Astrocyte of the hippocampus (primary cell): Measurements from ENCODE around the gene FLNC.
A peak's percentile ranks its signal among the peaks of the same experiment; 100 is the strongest.

Experiments
- DNase-seq: peaks from one replicate; pipeline ENCODE4 v3.0.0; 2011; ENCODE audit warnings: low read depth, low spot score

The FLNC gene

DNA sequence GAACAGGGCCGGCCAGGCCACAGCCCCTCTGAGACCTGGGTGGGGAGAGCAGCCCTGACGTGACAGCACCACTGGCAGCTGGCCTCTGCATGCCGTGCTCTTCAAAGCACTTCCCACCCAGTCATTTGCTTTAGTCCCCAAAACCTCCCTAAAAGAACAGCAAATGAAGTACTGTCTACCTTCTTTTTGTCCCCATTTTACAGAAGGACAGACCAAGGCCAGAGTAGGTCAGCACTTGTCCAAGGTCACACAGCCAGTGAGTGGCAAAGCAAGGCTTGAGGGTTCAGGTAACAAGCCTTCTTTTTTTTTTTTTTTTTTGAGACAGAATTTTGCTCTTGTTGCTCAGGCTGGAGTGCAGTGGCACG is 47.5 kb downstream of the FLNC start:
- DNase-seq: no peak

DNA sequence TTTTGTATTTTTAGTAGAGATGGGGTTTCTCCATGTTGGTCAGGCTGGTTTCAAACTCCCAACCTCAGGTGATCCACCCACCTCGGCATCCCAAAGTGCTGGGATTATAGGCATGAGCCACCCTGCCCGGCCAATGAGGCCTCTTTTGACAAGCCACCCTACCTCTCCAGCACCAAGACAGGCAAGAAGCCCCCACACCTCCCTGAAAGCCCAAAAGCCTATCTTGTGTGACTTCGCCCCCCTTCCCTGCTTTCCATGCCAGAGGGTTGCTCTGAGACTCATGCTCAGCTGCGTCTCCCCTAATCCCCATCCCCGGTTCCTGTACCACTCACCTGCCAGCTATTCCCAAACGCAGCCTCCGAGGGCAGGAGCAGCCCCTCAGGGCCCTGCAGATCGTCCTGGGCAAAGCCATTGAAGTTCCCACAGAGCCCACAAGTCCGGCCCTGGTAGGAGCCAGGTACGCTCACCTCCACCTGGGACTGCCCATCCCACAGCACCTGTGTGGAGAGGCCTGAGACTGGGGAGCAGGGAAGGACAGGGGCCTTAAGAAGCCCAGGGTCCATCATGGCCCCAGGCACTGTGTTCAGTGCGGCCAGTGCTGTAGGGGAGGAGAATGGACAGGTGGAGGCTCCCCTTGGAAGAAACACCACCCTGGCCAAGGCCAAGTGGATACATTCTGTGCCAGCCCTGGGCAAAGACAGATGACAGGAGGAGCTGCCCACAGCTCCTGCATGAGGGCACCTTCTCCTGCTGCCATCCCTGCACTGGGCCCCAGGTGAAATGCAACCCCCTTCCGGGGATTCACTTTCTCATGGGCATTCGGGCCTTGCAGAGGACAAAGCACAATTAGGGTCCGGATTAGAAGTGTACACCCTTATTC is 48.3 kb downstream of the FLNC start:
- no peak for DNase-seq

DNA sequence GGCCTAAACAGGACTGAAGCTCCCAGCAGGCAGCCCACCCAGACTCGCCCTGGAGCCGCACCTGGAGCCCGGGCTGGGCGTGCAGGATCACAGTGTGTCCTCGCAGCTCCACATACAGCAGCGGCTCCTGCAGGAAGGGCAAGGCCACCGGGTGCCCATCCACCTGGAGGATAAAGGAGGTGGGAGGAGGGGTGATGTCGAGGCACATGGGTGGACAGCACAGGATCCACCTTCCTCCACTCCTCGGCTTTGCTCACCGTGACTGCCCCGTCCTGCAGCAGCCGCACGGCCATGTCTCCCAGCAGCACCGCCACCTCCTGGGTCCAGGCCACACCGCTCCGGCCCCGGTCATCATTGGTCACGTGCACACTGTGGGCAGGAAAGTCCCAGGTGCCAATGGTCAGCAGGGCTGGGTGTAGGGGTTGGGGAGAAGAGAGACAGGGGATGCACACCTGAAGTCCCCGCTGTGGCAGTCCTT is 49.3 kb downstream of the FLNC start:
- DNase-seq: no peak

DNA sequence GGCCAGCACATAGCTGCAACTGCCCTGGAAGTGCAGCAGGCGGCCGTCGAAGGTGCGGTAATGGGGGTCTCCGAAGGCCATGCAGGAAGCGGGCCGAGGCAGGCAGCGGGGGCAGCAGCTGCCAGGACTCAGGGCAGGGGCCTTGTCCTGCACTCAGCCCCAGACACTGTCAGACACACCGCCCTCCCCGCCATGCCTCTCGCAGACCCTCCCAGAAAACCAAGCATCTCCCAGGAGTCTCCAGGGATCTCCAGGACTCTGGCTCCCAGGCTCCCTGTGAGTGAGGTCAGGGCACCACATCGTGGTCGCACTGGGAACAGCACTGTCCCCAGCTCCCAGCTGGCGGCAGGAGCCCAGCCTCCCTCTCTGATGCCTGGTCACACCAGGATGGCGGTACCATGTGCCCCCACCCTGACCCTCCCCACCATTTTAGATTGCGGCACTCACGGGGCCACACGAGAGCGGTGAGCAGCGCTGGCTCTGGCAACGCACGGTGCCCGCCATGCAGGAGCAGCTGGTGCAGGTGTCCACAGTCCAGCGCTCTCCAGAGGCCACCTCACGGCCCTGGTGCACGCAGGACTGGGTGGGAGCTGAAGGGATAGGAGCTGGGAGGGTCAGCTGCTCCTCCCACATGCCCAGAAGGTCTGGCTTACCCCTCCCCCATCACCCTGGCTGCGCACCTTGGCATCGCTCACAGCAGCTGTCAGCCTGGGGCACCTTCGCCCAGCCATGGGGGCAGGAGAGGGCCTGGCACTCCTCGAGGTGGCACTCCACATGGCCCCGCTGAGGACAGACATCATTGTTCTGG is 49.9 kb downstream of the FLNC start:
- peak; percentile 87 for DNase-seq

DNA sequence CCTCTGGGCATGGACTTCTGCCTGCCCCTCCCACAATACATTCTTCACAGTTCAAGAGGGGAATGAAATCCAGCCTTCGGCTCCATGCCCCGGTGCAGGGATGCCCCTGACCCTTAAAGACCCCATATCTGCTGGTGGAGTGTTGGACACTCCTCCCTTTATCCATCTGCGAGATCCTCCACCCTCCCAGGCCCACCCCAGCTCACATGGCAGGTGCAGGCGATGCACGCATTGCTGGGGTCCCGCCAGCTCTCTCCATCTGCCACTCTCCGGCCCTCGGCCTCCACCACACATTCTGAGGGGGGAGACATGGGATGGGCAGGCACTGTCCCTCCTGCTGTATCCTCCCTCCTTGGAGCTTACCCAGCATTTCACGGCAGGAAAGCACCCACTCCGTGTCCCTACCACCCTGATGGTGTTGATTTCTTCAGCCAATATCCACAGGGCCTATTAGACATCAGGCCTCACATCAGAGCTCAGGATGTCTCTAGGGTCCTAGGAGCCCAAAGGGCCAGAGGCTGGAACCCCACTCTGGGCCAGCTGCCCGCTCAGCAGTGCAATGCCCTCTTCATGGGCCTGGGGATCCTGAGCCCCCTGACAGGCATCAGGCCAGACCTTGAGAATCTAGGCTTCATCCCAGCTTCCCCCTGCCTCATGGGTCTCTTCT is 50.7 kb downstream of the FLNC start:
- DNase-seq: no peak

DNA sequence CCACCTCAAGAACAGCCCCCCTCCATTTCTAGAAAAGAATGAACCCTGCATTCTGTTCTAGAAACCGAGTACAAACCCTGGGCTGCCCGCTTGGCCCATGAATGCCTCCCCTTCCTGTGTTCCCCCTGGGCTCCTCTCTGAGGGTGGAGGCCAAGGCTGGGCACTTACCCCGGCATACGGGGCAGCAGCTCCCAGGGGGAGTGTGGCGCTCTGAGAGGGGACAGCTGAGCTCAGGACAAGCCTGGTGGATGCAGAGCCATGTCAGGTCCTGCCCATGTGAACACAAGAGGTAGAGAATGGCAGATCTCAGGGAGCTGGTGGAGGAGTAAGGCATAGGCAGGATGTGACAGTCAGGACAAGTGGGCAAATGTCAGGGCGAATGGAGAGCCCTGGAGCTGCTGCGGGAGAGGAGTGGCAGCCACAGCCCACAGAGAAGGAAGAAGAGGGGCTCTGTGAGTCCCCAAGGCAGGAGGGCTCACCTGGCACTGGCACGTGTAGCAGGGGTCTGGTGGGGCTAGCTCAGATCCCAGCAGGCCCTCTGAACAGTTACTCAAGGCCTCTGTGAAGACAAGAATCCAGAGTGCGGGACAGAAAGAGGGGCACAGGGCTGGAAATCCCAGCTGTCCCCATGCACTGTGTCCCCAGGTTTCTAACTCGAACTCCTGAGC is 51.4 kb downstream of the FLNC start:
- DNase-seq: no peak

DNA sequence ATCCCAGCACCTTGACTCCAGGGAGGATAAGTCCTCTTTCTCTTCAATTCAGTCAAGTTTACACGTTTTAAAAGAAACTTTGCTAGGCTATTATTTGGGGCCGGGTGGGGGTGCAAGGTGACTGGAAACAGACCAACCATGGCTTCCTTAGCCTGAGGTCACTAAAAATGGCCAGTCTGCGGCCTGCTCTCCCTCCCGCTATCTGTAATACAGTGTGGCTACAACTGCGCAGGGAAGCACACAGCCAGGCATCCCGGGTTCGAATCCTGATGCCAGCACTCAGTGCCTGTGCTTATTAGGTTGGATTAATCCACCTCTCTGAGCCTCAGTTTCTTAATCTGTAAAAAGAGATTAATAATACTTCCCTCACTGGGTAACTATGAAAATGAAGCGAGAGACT is 51.9 kb downstream of the FLNC start:
- DNase-seq: no peak

DNA sequence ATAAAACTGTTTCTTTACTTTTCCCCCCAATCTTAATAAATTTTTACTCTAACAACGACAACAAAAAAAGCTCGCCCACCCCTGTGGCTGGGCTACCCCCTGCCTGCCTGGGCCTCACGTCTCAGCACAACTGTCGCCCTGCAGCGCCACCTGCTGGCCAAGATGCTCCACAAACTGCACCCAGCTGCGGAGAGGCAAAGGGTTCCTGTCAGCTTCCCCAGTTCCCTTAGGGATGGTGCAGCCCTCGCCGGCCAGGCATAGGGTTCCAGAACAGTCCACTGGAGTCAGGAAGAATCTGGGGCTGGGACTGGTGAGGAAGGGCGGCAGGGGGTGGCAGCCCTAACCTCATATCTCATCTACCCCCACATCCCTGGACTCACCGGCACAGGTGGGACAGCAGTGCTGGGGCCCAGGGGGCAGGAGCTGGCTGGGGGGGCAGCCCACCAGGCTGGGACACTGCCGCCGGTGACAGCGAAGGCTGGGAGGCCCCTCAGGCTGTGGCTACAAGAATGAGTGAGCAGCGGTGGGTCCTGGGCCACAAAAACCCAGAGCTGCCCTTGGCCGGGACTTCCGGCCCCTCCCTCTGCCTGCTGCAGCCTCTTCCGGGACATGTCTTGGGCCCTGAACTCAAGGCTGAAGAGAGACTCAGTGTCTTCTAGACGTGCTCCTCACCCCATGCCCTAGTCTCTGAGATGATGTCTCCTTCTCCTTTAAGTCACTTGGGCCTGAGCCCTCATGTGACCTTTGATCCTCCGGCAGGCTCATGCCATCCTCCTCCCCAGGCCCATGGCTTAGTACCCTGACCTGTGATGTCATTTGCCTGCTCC is 53.6 kb downstream of the FLNC start:
- DNase-seq: peak; percentile 86

DNA sequence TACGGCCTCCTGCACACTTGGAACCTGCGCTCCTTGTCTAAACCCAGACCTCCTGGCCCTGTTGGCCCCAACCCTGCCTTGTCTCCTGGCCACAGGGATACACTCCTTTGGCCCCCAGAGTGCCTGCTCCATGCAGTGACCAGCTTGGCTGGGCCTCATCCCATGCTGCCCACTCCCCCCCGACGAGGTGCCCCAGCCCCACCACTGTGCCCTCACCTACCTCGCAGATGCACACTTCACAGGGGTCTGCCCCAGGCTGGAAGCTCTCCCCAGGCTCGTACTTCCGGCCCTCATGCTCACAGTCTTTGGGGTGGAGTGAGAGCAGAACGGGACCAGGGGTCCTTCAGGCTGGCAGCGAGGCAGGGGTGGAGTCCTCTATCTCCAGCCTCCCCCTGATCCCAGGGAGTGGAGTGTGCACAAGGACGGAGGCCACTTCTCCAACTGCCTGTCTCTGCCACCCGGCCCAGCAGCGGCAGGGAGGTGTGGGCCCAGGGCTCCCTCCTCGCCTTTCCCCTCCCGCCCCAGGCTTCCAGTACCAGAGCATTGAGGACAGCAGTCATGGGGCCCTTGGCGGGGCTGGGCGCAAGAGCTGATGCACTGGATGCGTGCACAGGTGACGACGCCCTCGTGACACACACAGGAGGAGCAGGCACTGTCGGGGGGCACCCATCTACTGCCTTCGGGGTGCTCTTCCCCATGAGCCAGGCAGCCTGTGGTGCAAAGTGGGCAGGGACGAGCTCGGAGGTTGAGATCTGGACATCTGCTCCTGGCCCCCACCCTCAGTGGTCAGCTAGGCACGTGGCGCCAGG is 54.6 kb downstream of the FLNC start:
- no peak for DNase-seq

DNA sequence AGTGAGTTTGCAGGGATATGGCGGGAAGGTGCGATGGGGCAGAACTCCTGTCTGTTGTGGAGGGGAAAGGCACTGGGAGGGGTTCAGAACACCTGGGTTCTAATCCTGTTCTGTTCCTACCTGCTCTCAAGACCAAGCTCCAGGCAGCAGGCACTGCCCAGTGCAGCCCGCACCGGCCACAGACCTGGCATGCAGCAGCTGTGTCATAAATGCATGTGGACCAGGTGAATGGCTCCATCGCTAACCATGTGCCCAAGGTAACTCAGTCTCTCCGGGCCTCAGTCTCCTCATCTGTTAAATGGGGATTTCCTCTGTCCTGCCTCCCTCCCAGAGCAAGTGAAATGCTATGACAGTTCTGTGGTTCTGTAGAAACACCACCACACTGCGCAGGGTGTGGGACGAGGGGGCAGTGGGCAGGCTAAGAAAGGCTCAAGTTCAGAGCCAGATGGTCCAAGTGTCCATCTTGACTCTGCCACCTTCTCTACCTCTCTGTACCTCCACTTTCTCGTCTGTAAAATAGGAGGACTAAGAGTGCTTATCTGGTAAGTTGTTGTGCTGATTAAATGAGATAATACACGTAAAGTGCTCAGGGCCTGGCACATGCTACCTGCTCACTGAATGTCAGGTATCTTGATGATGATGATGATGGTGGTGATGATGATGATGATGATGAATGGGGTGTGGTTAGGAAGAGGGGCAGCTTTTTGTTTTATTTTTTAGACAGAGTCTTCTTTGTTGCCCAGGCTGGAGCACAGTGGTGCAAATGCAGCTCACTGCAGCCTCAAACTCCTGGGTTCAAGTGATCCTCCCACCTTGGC is 55.4 kb downstream of the FLNC start:
- no peak for DNase-seq

DNA sequence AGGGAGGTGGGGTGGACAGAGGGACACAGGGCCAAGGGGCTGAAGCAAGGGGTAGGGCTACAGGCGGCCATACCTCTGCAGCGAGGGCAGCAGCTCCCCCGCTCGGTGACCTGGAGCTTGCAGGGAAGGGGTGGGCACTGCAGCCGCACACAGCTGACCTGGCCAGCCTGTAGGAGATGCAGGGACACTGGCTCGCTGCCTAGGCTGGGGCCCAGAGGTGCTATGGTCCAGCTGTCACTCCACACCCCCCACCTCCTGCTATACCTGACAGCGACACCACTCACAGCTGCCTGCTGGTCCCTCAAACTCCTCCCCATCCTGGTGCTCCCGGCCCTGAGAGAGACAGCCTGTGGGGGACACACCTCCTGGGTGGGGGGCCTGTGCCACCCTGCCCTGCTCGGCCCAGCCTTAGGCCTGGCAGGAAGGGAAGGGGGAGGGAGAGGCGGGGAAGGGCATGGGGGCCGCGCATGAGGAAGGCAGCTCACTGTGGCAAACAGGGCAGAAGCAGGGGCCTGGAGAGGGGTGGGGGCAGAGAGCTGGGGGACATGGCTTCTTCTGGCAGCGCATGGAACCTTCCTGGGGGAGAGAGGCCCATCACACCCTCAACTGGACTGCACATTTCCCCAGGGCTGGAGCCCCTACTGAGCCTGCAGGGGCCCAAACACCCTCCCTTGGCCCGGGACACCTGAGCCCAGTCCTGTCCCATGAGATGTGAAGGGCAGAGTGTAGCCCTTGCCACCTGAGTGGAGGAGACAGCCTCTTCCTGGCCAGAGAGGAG is 56.4 kb downstream of the FLNC start:
- DNase-seq: no peak

DNA sequence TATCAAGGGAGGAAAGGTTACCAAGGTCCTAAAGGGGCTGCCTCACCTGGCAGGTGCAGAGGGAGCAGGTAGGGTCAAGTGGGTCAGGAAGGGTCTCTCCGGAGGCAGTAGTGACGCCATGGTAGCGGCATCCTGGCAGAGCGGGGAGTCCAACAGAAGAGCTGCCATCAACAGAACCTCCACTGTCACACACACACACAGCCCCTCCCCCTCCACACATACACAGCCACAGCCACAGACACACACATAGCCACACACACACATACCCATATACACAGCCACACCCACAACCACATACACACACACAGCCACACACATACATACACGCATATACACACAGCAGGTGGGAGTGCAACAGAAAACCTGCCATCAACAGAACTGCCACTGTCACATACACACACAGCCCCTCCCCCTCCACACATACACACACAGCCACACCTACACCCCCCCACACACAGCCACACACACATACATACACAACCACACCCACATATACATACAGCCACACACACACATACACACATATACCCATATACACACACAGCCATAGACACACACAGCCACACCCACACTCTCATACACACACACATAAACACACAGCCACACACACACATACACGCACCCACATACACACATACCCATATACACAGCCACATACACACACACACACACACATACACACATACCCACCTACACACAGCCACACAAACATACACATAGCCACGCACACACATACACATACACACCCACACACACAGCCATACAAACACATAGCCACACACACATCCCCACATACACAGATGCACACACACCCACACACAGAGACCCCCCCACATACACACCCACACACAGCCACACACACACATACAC is 57.2 kb downstream of the FLNC start:
- no peak for DNase-seq

DNA sequence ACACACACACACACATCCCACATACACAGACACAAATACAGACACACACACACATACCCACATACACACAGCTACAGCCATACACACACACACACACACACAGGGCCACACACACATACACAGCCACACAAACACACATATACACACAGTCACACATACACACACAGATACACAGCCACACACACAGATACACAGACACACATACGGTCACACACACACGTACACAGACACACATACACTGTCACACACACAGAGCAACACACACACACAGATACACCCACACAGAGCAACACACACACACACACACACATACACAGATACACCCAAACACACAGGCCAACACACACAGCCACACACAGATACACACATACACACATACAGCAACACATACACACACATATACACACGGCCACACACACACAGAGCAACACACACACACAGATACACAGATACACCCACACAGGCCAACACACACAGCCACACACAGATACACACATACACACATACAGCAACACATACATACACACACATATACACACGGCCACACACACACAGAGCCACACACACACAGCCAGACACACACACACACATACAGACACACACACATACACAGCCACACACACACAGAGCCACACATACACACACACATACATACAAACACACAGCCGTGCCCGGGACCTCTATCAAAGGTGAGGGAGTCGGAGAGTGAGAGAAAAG is 58.0 kb downstream of the FLNC start:
- no peak for DNase-seq

DNA sequence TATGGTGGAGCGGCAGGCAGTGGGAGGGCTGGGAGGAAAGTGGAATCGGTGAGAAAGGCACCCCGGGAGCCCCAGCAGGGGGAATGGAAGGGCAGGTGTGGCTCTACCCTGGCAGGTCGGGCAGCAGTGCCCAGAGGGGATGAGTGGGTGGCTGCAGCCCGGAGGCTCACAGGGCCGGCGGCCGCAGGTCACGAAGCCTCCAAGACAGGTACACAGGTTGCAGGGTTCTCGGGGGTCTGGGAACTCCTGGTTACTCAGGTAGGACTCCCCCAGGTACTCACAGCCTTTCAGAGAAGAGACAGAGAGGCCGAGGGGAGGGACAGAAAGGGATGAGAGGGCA is 58.5 kb downstream of the FLNC start:
- DNase-seq: no peak

DNA sequence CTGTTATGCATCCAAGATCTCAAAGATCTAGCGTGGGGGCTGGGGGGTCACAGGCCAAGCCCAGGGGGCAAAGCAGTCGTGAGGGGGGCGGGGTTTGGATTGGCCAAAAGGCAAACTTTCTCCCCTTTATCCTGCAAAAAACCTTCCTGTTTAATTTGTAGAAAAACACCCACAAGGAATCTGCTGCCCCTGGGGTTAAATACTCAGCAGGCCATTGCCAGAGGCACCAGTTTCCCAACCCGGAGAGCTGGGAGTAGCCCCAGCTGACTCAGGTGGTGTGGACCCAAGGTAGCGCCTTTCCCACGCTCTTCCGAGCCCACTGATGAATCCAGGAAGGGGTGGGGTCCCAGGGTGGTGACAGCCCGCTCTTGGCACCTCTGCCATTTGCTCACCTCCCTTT is 58.9 kb downstream of the FLNC start:
- no peak for DNase-seq

DNA sequence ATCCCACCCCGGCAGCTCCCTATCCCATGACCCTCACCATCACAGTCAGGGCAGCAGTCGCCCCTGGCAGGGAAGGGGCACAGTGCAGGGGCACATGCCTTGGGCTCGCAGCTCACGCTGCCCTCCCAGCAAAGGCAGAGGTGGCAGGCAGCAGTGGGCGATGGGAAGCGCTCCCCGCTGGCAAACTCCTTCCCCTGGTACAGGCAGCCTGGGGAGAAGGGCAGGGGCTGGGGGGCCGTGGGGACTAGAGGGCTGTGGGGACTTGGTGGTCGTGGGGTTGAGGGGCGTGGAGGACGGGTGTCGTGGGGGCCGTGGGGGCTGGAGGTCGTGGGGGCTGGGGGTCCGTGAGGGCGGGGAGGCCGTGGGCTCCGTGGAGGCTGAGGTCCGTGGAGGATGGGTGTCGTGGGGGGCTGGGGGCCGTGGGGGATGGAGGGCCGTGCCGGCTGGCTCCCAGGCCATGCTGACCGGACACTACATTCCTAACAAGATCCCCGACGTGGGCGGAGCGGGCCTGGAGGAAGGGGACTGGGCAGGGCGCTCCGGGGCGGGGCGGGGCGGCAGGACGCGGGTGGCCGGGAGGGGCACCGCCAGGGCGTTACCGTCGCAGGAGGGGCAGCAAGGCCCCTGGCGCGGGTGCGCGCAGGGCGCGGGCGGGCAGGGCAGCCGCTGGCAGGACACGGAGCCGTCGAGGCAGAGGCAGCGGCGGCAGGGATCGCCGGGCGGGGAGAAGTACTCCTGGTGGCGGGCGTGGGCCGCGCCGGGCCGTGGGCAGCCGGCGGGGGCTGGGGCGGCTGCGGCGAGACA is 60.3 kb downstream of the FLNC start:
- peak; percentile 21 for DNase-seq
